ENCODE results near the gene MAGEC3.

MAGEC3 gene

GRCh38 chrX:141935645-141936044 is 97.5 kb downstream of the MAGEC3 start:
- no peak for DNase-seq (ENCODE audit: low read depth)
- H3K4me3 ChIP-seq (ENCODE audit: control insufficient read depth, low read depth, low read length), result no peak overlapping the region
- no peak for TF ChIP-seq CTCF (conservative IDR thresholded peaks at IDR 0.05; ENCODE audit: control insufficient read depth, insufficient read depth, low read depth, low read length)

DNA sequence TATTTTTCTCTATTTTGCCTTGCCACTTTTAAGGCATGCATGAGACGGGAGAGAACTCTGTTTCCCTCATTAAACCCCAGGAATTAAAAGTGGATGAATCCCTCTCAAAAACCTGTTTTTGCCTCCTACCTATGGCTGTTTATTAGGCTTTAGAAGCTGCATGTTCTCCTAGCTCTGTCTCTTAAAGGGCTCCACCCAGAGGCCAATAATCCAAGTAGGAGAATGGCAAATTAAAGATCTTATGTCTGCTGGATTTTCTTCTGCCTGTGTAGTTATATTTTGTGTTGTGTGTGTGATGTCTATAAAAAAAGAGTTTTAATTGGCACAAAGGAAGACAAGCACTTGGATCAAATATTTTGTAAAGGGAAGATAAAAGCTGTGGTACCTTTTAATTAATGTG is 98.0 kb downstream of the MAGEC3 start:
- TF ChIP-seq CTCF (conservative IDR thresholded peaks at IDR 0.05; ENCODE audit: control insufficient read depth, insufficient read depth, low read depth, low read length), result no peak
- no peak for DNase-seq (ENCODE audit: low read depth)
- H3K4me3 ChIP-seq (ENCODE audit: control insufficient read depth, low read depth, low read length), result no peak overlapping the region

DNA sequence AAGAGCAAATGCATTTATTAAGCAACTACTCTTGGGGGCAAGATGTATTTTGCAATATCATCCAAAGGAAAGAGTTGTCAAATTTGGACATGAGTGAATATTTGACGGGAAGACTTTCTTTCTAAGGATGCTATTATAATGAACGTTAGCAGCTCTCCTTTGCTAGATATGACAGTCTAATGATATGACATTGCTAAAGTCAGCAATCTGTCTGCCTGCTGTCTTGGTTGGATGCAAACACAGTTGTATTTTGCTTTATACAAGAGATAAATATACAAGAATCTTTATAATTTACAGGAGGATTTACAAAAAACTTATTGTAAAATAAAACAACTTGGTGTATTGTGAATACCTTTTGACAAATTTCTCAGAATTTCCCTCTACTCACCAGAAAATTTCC is 103.1 kb downstream of the MAGEC3 start:
- TF ChIP-seq CTCF (conservative IDR thresholded peaks at IDR 0.05; ENCODE audit: control insufficient read depth, insufficient read depth, low read depth, low read length), result no peak
- H3K4me3 ChIP-seq (ENCODE audit: control insufficient read depth, low read depth, low read length), result no peak overlapping the region
- DNase-seq (ENCODE audit: low read depth), result no peak

- TF ChIP-seq CTCF (conservative IDR thresholded peaks at IDR 0.05; ENCODE audit: control insufficient read depth, insufficient read depth, low read depth, low read length), result no peak
- no peak overlapping the region for H3K4me3 ChIP-seq (ENCODE audit: control insufficient read depth, low read depth, low read length)
- no peak for DNase-seq (ENCODE audit: low read depth)
Measured at GRCh38 chrX:141945426-141945825, 107.3 kb downstream of the MAGEC3 start.

GRCh38 chrX:141947350-141947749 is 109.2 kb downstream of the MAGEC3 start:
- DNase-seq (ENCODE audit: low read depth), result no peak
- no peak overlapping the region for H3K4me3 ChIP-seq (ENCODE audit: control insufficient read depth, low read depth, low read length)
- TF ChIP-seq CTCF (conservative IDR thresholded peaks at IDR 0.05; ENCODE audit: control insufficient read depth, insufficient read depth, low read depth, low read length), result no peak

All from fibroblast of mammary gland (primary cell).